ENCODE measurements around the gene PSMD14.
A peak's percentile ranks its signal among the peaks of the same experiment; 100 is the strongest.

PSMD14 gene

DNA sequence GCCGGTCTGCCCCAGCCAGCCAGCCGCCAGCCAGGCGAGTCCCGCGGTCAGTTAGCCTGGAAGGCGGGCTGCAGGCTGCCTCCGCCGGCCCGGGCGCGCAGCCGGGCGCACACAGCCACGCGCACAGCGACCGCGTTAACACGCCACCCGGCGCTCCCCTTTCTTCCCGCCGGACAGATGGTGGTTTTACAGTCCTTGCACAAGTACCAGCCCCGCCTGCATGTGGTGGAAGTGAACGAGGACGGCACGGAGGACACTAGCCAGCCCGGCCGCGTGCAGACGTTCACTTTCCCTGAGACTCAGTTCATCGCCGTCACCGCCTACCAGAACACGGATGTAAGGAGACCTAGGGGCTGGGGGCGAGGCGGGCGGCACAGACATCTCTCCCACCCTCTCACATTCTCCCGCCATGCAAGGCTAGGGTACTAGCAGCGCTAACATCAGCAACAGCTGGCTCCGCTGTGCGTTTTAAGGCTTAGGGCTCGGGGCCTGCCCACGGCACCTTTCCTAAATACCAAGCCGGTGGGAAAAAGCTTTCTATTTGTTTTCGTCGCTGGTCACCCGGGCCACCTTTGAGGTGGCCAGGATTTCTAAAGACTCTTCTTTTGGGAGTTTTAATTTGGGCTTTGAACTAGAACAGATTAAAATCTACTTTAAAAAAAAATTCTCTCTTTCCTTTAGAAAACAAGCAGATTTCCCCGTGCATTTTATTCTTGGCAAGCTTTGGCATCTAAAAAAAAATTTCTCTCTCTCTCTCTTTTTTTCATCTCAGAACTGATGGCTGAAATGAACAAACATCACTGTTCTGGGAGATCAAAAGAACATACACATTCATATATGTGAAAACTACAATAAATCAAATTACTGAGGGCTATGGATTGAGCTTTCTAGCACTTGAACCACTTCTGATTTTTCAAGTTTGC is 110.8 kb downstream of the PSMD14 start:
- Histone ChIP-seq H3K27me3 (peaks cover 79% of the 10 kb centered on the region), H3K4me1 (no peaks in the 10 kb centered on the region), H3K9me3 (no peaks in the 10 kb centered on the region), H3K4me3 (ENCODE audit: low read depth, low read length) (peak overlapping the region; percentile 11; the same call in 1 of the 2 replicates), H3K36me3 (no peaks in the 10 kb centered on the region)
- DNase-seq: no peak
- TF ChIP-seq, protein P1, sequence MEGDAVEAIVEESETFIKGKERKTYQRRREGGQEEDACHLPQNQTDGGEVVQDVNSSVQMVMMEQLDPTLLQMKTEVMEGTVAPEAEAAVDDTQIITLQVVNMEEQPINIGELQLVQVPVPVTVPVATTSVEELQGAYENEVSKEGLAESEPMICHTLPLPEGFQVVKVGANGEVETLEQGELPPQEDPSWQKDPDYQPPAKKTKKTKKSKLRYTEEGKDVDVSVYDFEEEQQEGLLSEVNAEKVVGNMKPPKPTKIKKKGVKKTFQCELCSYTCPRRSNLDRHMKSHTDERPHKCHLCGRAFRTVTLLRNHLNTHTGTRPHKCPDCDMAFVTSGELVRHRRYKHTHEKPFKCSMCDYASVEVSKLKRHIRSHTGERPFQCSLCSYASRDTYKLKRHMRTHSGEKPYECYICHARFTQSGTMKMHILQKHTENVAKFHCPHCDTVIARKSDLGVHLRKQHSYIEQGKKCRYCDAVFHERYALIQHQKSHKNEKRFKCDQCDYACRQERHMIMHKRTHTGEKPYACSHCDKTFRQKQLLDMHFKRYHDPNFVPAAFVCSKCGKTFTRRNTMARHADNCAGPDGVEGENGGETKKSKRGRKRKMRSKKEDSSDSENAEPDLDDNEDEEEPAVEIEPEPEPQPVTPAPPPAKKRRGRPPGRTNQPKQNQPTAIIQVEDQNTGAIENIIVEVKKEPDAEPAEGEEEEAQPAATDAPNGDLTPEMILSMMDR (IDR thresholded peaks at IDR 0.05; ENCODE audit: low read depth, low read length): no peak

DNA sequence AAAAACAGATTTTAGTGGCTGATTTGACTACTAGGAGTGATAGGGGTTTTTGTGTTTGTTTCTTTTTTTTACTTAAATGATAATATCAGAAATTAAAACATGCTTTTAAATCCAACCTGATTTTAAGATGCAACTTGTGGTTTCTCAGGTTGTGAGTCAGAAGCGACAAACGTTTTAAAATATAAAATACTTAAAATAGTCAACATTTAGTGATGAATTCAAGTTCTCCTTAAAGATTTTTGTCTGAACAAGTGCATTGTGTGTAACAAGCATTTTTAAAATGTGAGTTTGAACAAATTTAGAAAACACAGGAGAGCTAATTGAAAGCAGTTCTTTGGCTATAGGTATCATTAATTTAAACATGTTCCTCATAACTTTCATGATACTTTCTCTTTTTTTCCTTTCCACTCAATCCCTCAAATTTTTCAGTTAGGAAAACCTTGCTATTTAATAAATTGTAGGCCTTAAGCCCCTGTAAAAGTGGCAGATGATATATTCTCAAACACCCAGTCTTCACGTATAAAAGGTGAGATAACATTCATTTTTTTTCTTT is 111.5 kb downstream of the PSMD14 start:
- Histone ChIP-seq H3K4me1 (no peaks in the 10 kb centered on the region), H3K36me3 (no peaks in the 10 kb centered on the region), H3K4me3 (ENCODE audit: low read depth, low read length) (no peak overlapping the region), H3K27me3 (peaks cover 83% of the 10 kb centered on the region), H3K9me3 (no peaks in the 10 kb centered on the region)
- no peak for DNase-seq
- TF ChIP-seq, protein P1 (IDR thresholded peaks at IDR 0.05; ENCODE audit: low read depth, low read length): no peak

DNA sequence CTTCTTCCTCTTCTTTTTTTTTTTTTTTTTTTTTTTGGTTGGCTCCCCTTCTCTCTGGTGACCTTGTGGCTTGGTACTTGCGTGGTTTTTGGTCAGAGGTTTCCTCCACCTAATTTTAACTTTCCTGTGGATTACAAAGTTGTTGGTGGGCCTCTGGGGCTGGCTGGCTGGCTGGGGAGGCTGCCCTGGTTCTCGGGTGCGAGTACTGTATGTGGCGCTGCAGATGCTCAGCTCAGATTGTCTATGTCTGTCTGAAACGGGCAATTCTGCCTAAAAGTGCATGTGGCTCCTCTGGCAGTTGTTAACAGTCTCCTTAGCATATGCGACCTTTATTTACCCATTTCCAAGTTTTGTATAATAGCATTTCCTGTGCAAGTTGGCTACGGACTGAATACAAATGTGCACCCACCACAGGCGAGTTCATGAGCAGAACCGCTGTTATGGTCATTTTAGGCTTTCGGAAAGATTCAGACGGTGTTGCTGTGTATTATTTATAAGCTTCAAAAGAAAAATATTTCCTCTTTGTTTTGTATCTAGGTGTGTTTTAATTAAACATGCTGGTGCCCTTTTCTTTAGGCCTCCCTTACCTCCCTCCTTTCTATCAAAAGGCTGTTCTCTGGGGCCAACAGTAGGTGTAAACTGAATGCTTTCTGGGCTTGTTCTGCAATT is 112.3 kb downstream of the PSMD14 start:
- no peak overlapping the region for H3K4me3 ChIP-seq (ENCODE audit: low read depth, low read length)
- DNase-seq: no peak
- no peaks in the 10 kb centered on the region for H3K4me1 ChIP-seq
- no peaks in the 10 kb centered on the region for H3K9me3 ChIP-seq
- peaks cover 83% of the 10 kb centered on the region for H3K27me3 ChIP-seq
- no peaks in the 10 kb centered on the region for H3K36me3 ChIP-seq
- TF ChIP-seq, protein P1 (IDR thresholded peaks at IDR 0.05; ENCODE audit: low read depth, low read length): no peak

DNA sequence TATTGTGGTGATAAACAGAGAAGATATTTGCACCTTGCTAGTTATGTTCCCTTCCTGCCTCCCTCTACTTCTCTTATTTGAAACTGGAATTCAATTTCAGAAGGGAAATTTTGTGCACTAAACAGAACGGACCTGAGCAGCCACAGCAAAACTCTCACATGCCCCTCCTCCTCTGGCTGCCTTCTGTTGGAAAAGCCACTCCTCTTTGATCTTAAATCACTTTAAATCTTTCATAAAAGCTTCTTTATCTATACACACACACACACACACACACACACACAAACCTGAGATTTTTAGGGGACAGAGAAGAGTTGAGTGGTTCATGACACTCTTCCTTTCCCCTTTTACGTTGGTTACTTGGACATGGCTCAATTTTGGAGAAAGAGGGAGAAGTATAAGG is 113.5 kb downstream of the PSMD14 start:
- Histone ChIP-seq H3K9me3 (no peaks in the 10 kb centered on the region), H3K27me3 (peaks cover 83% of the 10 kb centered on the region), H3K4me1 (no peaks in the 10 kb centered on the region), H3K36me3 (no peaks in the 10 kb centered on the region), H3K4me3 (ENCODE audit: low read depth, low read length) (no peak overlapping the region)
- DNase-seq: no peak
- TF ChIP-seq, protein P1 (IDR thresholded peaks at IDR 0.05; ENCODE audit: low read depth, low read length): no peak

DNA sequence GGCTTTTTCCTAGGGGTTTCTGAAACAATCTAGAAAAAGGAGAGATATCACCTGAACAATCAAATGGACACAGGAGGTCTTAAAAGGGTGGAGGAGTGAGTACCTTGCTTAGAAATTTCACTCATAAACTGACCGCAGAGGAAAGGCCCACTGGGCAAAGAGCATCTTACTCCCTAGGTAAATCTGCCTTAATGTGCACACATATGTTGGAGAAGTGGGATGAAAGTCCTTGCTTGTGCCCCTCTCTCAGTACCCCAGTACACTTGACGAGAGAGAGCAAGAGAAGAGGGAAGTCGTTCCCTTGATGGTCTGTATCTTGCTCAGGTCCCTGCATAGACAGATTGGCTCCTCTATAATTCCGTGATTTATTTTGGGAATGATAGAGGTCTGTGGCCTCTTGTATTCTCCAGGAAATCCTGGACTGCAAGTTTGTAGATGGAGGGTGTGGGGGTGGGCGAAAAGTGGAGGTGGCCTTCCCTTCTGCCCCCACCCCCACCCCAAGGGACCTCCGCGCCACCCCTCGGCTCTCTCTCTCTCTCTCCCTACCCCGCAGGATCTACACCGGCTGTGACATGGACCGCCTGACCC is 114.7 kb downstream of the PSMD14 start:
- Histone ChIP-seq H3K36me3 (no peaks in the 10 kb centered on the region), H3K27me3 (peaks cover 83% of the 10 kb centered on the region), H3K9me3 (no peaks in the 10 kb centered on the region), H3K4me3 (ENCODE audit: low read depth, low read length) (no peak overlapping the region), H3K4me1 (no peaks in the 10 kb centered on the region)
- TF ChIP-seq, protein P1 (IDR thresholded peaks at IDR 0.05; ENCODE audit: low read depth, low read length): no peak
- DNase-seq: no peak

All from BE2C (cell line).